Progenitor cell of endocrine pancreas (in vitro differentiated cells): Measurements from ENCODE around the gene DUOX1. TPM values are rescaled to one million over a fixed set of nuclear protein-coding genes. Genes with fewer than 3 reads are reported as not detected.

Experiments used
- DNase-seq: peaks from one replicate; pipeline ENCODE4 v3.0.0; 2021; ENCODE audit warnings: low spot score; ENCODE audit not compliant: unreplicated experiment
- H3K27ac Mint-ChIP-seq: 2 replicates; pipeline ENCODE4 v1.8.0; 2021; ENCODE audit warnings: mild to moderate bottlenecking, moderate library complexity, mixed read lengths
- H3K27me3 Mint-ChIP-seq: 2 replicates; pipeline ENCODE4 v1.8.0; 2021; ENCODE audit warnings: mixed read lengths
- H3K36me3 Mint-ChIP-seq: 2 replicates; pipeline ENCODE4 v1.8.0; 2022; ENCODE audit warnings: mixed read lengths; ENCODE audit not compliant: insufficient read depth
- H3K4me1 Mint-ChIP-seq: 2 replicates; pipeline ENCODE4 v1.8.0; 2021; ENCODE audit warnings: low read depth, mixed read lengths
- H3K4me3 Mint-ChIP-seq: 2 replicates; pipeline ENCODE4 v1.8.0; 2021; ENCODE audit warnings: low read depth, mild to moderate bottlenecking, moderate library complexity, mixed read lengths
- H3K9me3 Mint-ChIP-seq: 2 replicates; pipeline ENCODE4 v1.8.0; 2021; ENCODE audit warnings: low read depth, mixed read lengths
- total RNA-seq: library from RNA; stranded (reverse); gene quantifications from 2 replicates; pipeline ENCODE4 v1.2.1, GENCODE V29; 2021
- TF ChIP-seq, protein P1 (sequence below): fragments of 200-600 bp; sonication (generic); IDR thresholded peaks from one replicate; pipeline ENCODE4 v1.5.0; 2021; ENCODE audit warnings: antibody characterized with exemption, mild to moderate bottlenecking; ENCODE audit not compliant: unreplicated experiment

DUOX1 gene
- total RNA-seq, 1 donor from 2014 or later: 1.4 TPM

DNA sequence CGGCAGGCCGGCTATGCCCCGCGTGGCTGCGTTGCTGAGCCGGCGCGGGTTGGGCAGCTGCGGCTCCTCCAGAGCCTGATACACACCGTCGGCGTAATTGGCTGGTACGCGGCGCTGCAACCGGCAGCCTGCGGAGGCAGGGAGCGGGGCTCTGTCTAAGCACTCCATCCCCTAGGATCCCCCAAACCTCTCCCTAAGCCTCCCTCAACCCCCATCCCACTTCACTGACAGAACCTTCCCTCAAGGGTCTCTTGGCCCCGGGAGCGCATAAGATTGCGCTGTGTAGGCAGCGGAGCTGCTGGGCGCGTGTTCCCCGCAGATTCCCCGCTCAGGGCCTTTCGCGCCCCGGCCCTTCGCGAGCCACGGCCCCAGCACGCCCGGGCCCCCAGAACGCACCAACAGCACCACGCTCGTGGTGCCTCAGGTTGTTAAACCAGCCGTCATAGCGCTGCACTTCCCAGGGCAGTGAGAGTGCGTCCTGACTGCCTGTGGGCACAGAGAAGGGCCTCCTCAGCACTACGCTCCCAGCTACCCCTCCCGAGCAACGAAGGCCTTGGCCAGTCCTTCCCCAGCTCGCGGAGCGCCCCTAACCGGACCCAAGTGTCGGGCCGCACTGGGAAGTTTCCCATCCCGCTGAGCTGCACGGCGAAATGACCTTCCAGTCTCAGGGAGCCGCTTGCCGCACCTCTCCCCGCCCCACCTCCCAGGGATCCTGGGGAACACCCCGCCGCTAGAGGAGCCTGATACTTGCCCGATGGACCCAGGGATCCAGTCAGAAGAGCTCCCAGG lies 17.0 kb upstream of the DUOX1 start:
- TF ChIP-seq, protein P1, sequence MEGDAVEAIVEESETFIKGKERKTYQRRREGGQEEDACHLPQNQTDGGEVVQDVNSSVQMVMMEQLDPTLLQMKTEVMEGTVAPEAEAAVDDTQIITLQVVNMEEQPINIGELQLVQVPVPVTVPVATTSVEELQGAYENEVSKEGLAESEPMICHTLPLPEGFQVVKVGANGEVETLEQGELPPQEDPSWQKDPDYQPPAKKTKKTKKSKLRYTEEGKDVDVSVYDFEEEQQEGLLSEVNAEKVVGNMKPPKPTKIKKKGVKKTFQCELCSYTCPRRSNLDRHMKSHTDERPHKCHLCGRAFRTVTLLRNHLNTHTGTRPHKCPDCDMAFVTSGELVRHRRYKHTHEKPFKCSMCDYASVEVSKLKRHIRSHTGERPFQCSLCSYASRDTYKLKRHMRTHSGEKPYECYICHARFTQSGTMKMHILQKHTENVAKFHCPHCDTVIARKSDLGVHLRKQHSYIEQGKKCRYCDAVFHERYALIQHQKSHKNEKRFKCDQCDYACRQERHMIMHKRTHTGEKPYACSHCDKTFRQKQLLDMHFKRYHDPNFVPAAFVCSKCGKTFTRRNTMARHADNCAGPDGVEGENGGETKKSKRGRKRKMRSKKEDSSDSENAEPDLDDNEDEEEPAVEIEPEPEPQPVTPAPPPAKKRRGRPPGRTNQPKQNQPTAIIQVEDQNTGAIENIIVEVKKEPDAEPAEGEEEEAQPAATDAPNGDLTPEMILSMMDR: no peak
- Mint-ChIP-seq H3K9me3 (no peaks in the 10 kb centered on the region), H3K36me3 (no peaks in the 10 kb centered on the region), H3K27me3 (peaks cover 74% of the 10 kb centered on the region), H3K4me3 (peak overlapping the region; percentile 29), H3K27ac (no peak overlapping the region), H3K4me1 (peaks cover 14% of the 10 kb centered on the region)
- DNase-seq: no peak

DNA sequence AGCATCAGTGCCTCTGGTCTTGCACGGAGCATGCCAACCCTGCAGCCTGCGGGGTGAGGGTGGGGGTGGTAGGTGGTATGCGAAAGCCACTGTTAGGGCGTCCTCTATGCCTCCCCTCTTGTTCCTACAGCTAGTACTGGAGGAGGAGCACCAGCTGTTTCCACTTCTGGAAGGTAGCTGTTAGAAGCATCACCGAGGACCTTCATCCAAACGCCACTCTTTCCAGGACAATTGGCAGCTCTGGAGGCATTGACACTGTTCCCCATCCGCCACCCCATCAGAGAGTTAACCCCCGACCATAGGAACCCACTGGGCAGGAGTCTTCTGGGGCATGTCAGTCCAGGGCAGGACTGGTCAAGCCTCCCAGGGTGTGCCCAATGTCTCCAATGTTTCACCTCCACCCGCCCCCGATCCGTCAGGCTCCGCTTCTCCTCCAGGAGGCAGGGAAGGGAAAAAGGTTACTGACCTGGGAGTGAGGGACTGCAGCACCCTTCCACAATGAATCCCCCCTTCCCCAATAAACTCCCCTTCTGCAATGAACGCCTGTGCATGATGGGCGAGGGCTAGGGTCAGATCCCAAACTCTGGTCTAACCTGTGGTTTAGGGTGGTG lies 16.3 kb upstream of the DUOX1 start:
- peak overlapping the region; percentile 29 for H3K4me3 Mint-ChIP-seq
- H3K9me3 Mint-ChIP-seq: no peaks in the 10 kb centered on the region
- DNase-seq: no peak
- peaks cover 16% of the 10 kb centered on the region for H3K4me1 Mint-ChIP-seq
- TF ChIP-seq, protein P1: no peak
- no peaks in the 10 kb centered on the region for H3K36me3 Mint-ChIP-seq
- no peak overlapping the region for H3K27ac Mint-ChIP-seq
- H3K27me3 Mint-ChIP-seq: peaks cover 80% of the 10 kb centered on the region

DNA sequence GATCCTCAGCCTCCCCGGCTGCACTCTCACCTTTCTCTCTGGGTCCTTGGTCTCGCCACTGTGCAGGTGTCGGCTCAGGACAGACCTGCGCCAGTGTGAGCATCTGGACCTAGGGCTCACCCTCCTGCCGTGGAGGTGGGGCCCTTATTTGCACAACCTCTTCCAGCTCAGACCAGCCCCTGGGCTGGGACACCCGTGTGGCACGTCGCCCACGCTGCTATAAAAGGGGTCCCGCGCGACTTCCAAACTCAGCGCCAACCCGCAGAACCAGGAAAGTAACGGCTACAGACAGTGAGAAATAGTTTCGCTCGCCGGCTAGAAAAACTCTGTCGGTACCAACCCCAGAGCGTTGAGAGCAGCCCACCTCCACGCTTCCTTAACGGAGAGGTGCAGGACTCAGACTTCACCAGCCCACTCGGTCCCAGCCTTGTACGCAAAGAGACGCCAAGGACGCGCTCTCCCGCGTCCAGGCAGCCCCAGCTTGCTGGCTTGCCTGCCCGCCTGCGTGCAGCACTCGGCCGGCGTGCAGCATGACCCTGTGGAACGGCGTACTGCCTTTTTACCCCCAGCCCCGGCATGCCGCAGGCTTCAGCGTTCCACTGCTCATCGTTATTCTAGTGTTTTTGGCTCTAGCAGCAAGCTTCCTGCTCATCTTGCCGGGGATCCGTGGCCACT lies 15.6 kb upstream of the DUOX1 start, which contains the start of the genes DUOX2 and DUOXA2:
TSS of gene DUOX2 (minus strand) at position 97 of the 675 bp plus-strand sequence. CDS start 761 bp downstream, outside the sequence.
TSS of gene DUOXA2 (plus strand) at position 251 of the 675 bp plus-strand sequence. CDS start at position 531, 280 bp downstream.
- TF ChIP-seq, protein P1: no peak
- peaks cover 75% of the 10 kb centered on the region for H3K27me3 Mint-ChIP-seq
- peak within 1 kb of the TSS; percentile 29 for H3K4me3 Mint-ChIP-seq
- H3K27ac Mint-ChIP-seq: no peak within 1 kb of the TSS
- DNase-seq: no peak
- no peaks in the 10 kb centered on the region for H3K9me3 Mint-ChIP-seq
- peaks cover 16% of the 10 kb centered on the region for H3K4me1 Mint-ChIP-seq
- H3K36me3 Mint-ChIP-seq: no peaks in the 10 kb centered on the region

DNA sequence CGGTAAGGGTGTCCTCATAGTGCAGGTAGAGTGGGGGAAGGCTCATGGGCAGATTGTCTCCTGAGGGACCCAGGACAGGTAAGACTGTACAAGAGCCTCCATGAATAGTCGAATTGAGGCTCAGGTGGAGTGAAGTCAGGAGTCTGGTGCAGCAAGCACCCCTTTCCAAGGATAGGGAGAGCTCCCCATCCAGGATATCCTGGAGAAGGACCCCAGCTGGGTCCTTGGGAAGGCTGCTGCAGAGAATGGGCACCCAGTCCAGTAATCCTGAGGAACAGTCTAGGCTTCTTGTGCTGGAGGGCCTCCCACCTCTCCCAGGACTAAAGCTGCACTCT lies 15.1 kb upstream of the DUOX1 start:
- no peak overlapping the region for H3K27ac Mint-ChIP-seq
- no peaks in the 10 kb centered on the region for H3K9me3 Mint-ChIP-seq
- peaks cover 16% of the 10 kb centered on the region for H3K4me1 Mint-ChIP-seq
- TF ChIP-seq, protein P1: no peak
- H3K4me3 Mint-ChIP-seq: no peak overlapping the region
- peaks cover 75% of the 10 kb centered on the region for H3K27me3 Mint-ChIP-seq
- DNase-seq: no peak
- H3K36me3 Mint-ChIP-seq: no peaks in the 10 kb centered on the region

DNA sequence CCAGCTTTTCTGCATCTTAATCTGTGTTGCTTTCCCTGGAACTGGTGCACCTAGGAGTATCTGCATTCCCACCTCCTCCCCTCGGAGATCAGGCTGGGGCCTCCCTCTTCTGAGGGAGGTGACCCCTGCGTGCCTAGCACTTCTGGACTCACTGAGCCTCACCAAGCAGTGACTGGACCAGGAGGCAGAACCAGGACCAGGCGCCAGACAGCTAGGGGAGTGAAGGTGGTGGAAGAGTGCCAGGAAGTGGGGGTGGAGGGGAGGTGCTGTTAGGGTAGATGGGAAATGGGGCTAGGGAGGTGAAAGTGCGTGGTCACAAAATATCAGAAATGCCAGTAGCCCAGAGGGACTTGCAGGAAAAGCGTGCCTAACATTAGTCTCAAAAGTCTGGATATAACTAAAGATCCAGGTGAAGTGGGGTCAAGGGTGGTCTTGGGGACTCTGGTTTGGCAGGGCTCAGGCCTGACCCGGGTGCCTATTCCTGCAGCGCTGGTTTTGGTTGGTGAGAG lies 14.4 kb upstream of the DUOX1 start:
- Mint-ChIP-seq H3K4me3 (no peak overlapping the region), H3K9me3 (no peaks in the 10 kb centered on the region), H3K4me1 (peaks cover 16% of the 10 kb centered on the region), H3K27me3 (peaks cover 72% of the 10 kb centered on the region), H3K36me3 (no peaks in the 10 kb centered on the region), H3K27ac (no peak overlapping the region)
- no peak for DNase-seq
- TF ChIP-seq, protein P1: no peak
